SH-SY5Y (cell line): Measurements from ENCODE around the gene AK5.

Source experiments
- GATA2 ChIP-seq: IDR thresholded peaks from 2 replicates; pipeline ENCODE4 v1.6.1; 2011; ENCODE audit warnings: mild to moderate bottlenecking, low read depth, low read length
- GATA3 ChIP-seq: IDR thresholded peaks from 2 replicates; pipeline ENCODE4 v1.6.1; 2011; ENCODE audit warnings: low read depth, mild to moderate bottlenecking, low read length, moderate library complexity

GRCh38 chr1:77475641-77476040 is 193.8 kb downstream of the AK5 start:
- TF ChIP-seq GATA3 (no peak), GATA2 (no peak)
